Erythroblast (primary cell): ENCODE results near the gene MS4A2.

Experiments used
- GATA1 ChIP-seq: IDR thresholded peaks from 2 replicates; pipeline ENCODE4 v1.6.1; 2011; ENCODE audit warnings: low read depth, mild to moderate bottlenecking, control low read depth, low read length, moderate library complexity
- POLR2A ChIP-seq: IDR thresholded peaks from 2 replicates; pipeline ENCODE4 v1.6.1; 2011; ENCODE audit warnings: mild to moderate bottlenecking, low read length

- TF ChIP-seq POLR2A (no peak), GATA1 (no peak)
These were observed 41.4 kb downstream of the MS4A2 start for GRCh38 chr11:60129853-60130252.
